ENCODE data around the gene VTI1A. TPM values are rescaled to one million over a fixed set of nuclear protein-coding genes. Genes with fewer than 3 reads are reported as not detected.

The VTI1A gene
- polyA plus RNA-seq, 1 experiment, result 20.4 TPM

DNA sequence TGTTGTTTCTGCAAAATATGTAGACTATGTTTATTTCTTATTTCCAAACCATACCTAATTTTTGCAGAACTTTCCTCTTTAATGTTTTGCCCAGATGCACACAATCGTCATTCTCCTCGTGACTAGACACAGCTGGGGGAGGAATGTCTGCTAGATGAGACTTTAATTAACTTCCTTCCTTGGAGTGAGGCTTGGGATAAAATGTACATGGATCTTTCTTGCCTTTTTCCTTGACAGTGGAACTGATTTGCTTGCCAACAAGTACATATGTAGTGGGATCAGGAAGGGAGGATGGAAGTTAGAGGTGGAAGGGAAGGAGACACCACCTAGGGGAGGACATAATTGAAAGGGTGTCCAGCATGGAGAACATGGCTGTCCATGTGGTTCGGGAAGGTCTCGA, 172.5 kb downstream of the VTI1A start:
- Histone ChIP-seq H3K27ac (ENCODE audit: low read depth, low read length) (no peak overlapping the region), H3K4me3 (ENCODE audit: low read depth, low read length) (no peak overlapping the region), H3K9me3 (ENCODE audit: control insufficient read depth, insufficient read depth, low read length) (no peaks in the 10 kb centered on the region), H3K27me3 (ENCODE audit: control insufficient read depth, insufficient read depth, low read length) (no peaks in the 10 kb centered on the region)
- no peak for DNase-seq (ENCODE audit: low read depth, low spot score)
- TF ChIP-seq, protein P1, sequence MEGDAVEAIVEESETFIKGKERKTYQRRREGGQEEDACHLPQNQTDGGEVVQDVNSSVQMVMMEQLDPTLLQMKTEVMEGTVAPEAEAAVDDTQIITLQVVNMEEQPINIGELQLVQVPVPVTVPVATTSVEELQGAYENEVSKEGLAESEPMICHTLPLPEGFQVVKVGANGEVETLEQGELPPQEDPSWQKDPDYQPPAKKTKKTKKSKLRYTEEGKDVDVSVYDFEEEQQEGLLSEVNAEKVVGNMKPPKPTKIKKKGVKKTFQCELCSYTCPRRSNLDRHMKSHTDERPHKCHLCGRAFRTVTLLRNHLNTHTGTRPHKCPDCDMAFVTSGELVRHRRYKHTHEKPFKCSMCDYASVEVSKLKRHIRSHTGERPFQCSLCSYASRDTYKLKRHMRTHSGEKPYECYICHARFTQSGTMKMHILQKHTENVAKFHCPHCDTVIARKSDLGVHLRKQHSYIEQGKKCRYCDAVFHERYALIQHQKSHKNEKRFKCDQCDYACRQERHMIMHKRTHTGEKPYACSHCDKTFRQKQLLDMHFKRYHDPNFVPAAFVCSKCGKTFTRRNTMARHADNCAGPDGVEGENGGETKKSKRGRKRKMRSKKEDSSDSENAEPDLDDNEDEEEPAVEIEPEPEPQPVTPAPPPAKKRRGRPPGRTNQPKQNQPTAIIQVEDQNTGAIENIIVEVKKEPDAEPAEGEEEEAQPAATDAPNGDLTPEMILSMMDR (IDR thresholded peaks at IDR 0.05; ENCODE audit: low read depth, low read length), result no peak
- ChIA-PET POLR2A (no interaction called here), CTCF (no interaction called here)

DNA sequence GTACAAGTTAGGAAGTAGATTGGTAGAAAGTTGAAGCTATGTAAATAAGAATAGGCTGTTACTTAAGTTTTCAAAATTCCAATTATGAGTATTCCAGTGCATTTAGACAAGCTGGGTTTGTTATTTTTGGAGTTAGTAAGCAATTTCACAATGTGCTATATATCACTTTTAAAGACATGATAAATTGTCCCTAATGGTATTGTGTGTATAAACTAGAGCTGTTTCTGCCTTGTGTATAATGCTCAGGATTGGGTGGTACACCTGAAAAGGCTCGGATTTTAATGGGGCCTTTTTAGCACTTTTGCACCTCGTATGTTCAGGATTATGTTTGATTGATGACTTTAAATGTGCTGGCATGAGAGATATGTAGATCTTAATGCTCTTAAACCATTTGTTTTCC, 175.8 kb downstream of the VTI1A start:
- TF ChIP-seq, protein P1 (IDR thresholded peaks at IDR 0.05; ENCODE audit: low read depth, low read length), result no peak
- H3K9me3 ChIP-seq (ENCODE audit: control insufficient read depth, insufficient read depth, low read length), result no peaks in the 10 kb centered on the region
- POLR2A ChIA-PET, result interaction anchor here (0.6 kb wide), 1 partner anchor 34 kb away, joined by 4 read pairs; no protein-coding TSS in a partner anchor
- CTCF ChIA-PET, result interaction anchor here (1.1 kb wide), 2 partner anchors 98 to 438 kb away, joined by 3 read pairs; no protein-coding TSS in a partner anchor
- H3K4me3 ChIP-seq (ENCODE audit: low read depth, low read length), result no peak overlapping the region
- H3K27me3 ChIP-seq (ENCODE audit: control insufficient read depth, insufficient read depth, low read length), result no peaks in the 10 kb centered on the region
- no peak overlapping the region for H3K27ac ChIP-seq (ENCODE audit: low read depth, low read length)
- no peak for DNase-seq (ENCODE audit: low read depth, low spot score)

DNA sequence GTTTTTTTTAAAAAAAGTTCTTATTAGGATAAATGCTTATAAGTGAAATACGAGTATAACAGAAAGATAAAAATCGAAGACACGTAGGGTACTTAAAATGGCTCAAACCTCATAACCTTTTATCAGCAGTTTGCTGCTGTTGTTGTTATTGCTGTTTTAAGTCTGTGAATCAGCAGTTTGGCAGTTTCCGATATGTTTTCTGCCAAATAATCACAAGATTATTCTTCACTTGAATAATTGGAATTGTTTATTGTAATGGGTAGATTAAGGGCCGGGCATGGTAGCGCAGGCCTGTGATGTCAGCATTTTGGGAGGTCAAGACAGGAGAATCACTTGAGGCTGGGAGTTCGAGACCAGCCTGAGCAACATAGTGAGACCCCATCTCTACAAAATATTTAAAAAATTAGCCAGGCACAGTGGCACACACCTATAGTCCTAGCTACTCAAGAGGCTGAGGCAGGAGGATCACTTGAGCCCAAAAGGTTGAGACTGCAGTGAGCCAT, 177.6 kb downstream of the VTI1A start:
- no peaks in the 10 kb centered on the region for H3K9me3 ChIP-seq (ENCODE audit: control insufficient read depth, insufficient read depth, low read length)
- H3K27me3 ChIP-seq (ENCODE audit: control insufficient read depth, insufficient read depth, low read length), result no peaks in the 10 kb centered on the region
- no peak for DNase-seq (ENCODE audit: low read depth, low spot score)
- TF ChIP-seq, protein P1 (IDR thresholded peaks at IDR 0.05; ENCODE audit: low read depth, low read length), result no peak
- CTCF ChIA-PET, result no interaction called here
- H3K4me3 ChIP-seq (ENCODE audit: low read depth, low read length), result no peak overlapping the region
- POLR2A ChIA-PET, result no interaction called here
- H3K27ac ChIP-seq (ENCODE audit: low read depth, low read length), result no peak overlapping the region

DNA sequence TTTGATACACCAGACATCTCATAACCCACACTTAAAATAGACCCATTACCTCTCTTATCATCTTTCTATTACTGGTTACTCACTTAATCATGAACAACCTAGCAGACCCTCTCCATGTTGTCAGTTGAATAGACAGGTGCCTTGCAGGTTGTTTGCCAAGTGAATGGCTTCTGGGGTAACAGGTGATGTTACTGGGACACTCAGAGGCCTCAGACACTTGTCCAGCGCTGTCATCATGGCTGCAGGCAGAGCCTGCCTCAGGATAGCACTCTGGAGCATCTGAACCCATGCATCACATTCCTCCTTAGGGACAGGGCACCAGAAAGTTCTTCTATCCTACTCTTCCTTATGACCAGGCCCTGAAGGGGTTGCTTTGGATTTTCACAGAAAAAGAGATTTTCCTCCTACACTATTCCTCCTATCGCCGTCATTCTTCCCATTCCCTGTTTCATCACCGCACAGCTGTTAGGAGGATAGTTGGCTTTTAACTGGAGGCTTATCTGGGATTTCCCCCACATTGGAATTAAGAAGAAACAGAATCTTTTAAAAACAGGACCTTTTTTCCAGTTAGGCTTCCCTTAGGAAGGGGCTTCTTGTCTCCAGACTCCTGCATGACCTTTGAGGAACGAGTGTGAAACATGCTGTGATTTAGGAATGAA, 182.1 kb downstream of the VTI1A start:
- TF ChIP-seq, protein P1 (IDR thresholded peaks at IDR 0.05; ENCODE audit: low read depth, low read length), result no peak
- H3K9me3 ChIP-seq (ENCODE audit: control insufficient read depth, insufficient read depth, low read length), result no peaks in the 10 kb centered on the region; the same call in 1 of the 2 replicates
- no peak overlapping the region for H3K4me3 ChIP-seq (ENCODE audit: low read depth, low read length)
- no peak for DNase-seq (ENCODE audit: low read depth, low spot score)
- ChIA-PET CTCF (interaction anchor here (1.2 kb wide), 1 partner anchor 756 kb away, joined by 3 read pairs; no protein-coding TSS in a partner anchor), POLR2A (no interaction called here)
- H3K27me3 ChIP-seq (ENCODE audit: control insufficient read depth, insufficient read depth, low read length), result no peaks in the 10 kb centered on the region
- no peak overlapping the region for H3K27ac ChIP-seq (ENCODE audit: low read depth, low read length)
